ENCODE results near the gene ERGIC1. TPM values are rescaled to one million over a fixed set of nuclear protein-coding genes. Genes with fewer than 3 reads are reported as not detected.

Gene ERGIC1
- total and polyA plus RNA-seq, 2 of the 8 experiments (the other 6 are each of a cell fraction or from before 2014, with no cell fraction given), result 95.3 to 106 TPM

DNA sequence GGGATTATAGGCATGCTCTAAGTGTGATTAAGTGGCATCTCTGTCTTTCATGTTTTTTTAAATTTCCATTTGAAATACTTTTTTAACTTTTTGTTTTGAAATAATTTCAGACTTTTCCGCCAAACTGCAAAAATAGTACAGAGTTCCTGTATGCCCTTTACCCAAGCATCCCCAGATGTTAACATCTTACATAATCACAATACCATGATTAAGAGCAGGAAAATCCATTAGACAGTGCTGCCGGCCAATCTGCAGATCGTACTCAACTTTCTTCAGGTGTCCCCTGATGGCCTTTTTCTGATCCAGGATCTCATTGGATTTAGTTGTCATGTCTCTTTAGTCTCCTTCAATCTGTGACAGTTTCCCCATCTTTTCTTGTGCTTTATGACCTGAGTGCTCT, 49.0 kb downstream of the ERGIC1 start:
- no peak overlapping the region for H2BK12ac ChIP-seq (ENCODE audit: low read depth, low read length)
- H2BK15ac ChIP-seq (ENCODE audit: low read length), result no peak overlapping the region
- no peak for DNase-seq (ENCODE audit: low read depth in 1 of 2, low spot score in 2 of 2)
- peaks cover 6 to 29% of the 10 kb centered on the region in 2 experiments for H4K20me1 ChIP-seq (replicated peaks in 1 of 2; ENCODE audit: control insufficient read depth in 1 of 2, insufficient read depth in 2 of 2, low read length in 2 of 2)
- no peak for FAIRE-seq
- TF ChIP-seq CBX5 (IDR thresholded peaks at IDR 0.05; ENCODE audit: low read depth, low read length) (no peak), CBX8 (IDR thresholded peaks at IDR 0.05; ENCODE audit: borderline replicate concordance, low read depth, low read length) (no peak), CEBPB (IDR thresholded peaks at IDR 0.05; ENCODE audit: low read depth, low read length) (no peak), SIRT6 (IDR thresholded peaks at IDR 0.05; ENCODE audit: low read length) (no peak)
- peaks cover 0 to 24% of the 10 kb centered on the region in 2 experiments; a peak in 2 of 4 replicates for H3K79me2 ChIP-seq (ENCODE audit: control insufficient read depth in 1 of 2, insufficient read depth in 2 of 2, low read length in 2 of 2)
- no peak overlapping the region for H3K56ac ChIP-seq (replicated peaks; ENCODE audit: insufficient read length, low read depth, low read length)
- WGBS, 2 experiments (ENCODE audit: extremely low coverage in 1 of 2, insufficient coverage in 1 of 2, insufficient read length in 1 of 2, insufficient replicate concordance in 2 of 2, low coverage in 1 of 2, low lambda C conversion rate in 2 of 2, missing lambda C conversion rate in 1 of 2), result 95% methylated on average over 3 of the region's 3 CpGs; no CpG with 5 or more reads in 1 of the 2 experiments
- no peak overlapping the region for H3K14ac ChIP-seq (ENCODE audit: insufficient read length)
- H3K27me3 ChIP-seq (replicated peaks in 1 of 4; ENCODE audit: control insufficient read depth in 3 of 4, extremely low read depth in 1 of 4, insufficient read depth in 3 of 4, low read length in 3 of 4), result no peaks in the 10 kb centered on the region
- no peak overlapping the region for H3K4me2 ChIP-seq (ENCODE audit: insufficient read depth in 1 of 2, low read depth in 2 of 2, low read length in 2 of 2)
- no peak overlapping the region for H4K8ac ChIP-seq (ENCODE audit: extremely low read depth, insufficient read depth, low read length)
- peaks cover 0 to 2% (median 0%) of the 10 kb centered on the region in 4 experiments; a peak in 4 of 7 replicates for H3K4me1 ChIP-seq (replicated peaks in 1 of 4; ENCODE audit: control insufficient read depth in 3 of 4, insufficient read depth in 4 of 4, low read length in 3 of 4)
- H4K91ac ChIP-seq (replicated peaks; ENCODE audit: insufficient read length, low read length), result no peak overlapping the region
- H3K23me2 ChIP-seq (ENCODE audit: low read depth, low read length), result no peaks in the 10 kb centered on the region
- H2AFZ ChIP-seq (ENCODE audit: low read length), result no peak overlapping the region
- no peaks in the 10 kb centered on the region; a peak in 1 of 4 replicates for H3K9me3 ChIP-seq (ENCODE audit: insufficient read depth in 2 of 2, low read depth in 1 of 2, low read length in 1 of 2)
- no peak overlapping the region for H2BK20ac ChIP-seq (ENCODE audit: low read length)
- no peak overlapping the region for H3K27ac ChIP-seq (ENCODE audit: low read depth, low read length)
- no peak overlapping the region for H3K4ac ChIP-seq (replicated peaks; ENCODE audit: insufficient read length, low read depth, low read length)
- H3K23ac ChIP-seq (ENCODE audit: insufficient read length), result no peak overlapping the region
- ChIA-PET CTCF (ENCODE audit: partially characterized antibody) (no interaction called here), POLR2A (ENCODE audit: partially characterized antibody) (no interaction called here)
- no peak overlapping the region for H3K9ac ChIP-seq (replicated peaks in 1 of 4; ENCODE audit: extremely low read depth in 1 of 4, low read depth in 3 of 4, low read length in 3 of 4)
- no peak overlapping the region for H3K4me3 ChIP-seq (ENCODE audit: extremely low read depth in 1 of 4, insufficient read depth in 2 of 4, low read depth in 3 of 4, low read length in 4 of 4)
- no peak overlapping the region for H2BK5ac ChIP-seq (ENCODE audit: low read depth, low read length)
- H2BK120ac ChIP-seq (replicated peaks; ENCODE audit: low read depth, low read length), result no peak overlapping the region
- no peak overlapping the region for H3K18ac ChIP-seq (ENCODE audit: extremely low read depth, low read length)
- no peak overlapping the region for H2AK5ac ChIP-seq (ENCODE audit: low read depth, low read length)
- no peak overlapping the region for H4K5ac ChIP-seq (ENCODE audit: insufficient read length, low read depth, low read length)
- H3K79me1 ChIP-seq (ENCODE audit: low read depth, low read length), result peaks cover 6% of the 10 kb centered on the region; the same call in 1 of the 2 replicates
- no peaks in the 10 kb centered on the region; a peak in 1 of 8 replicates for H3K36me3 ChIP-seq (ENCODE audit: control insufficient read depth in 2 of 4, insufficient read depth in 4 of 4, low read length in 3 of 4)
